CD4-positive, alpha-beta T cell (primary cell): ENCODE measurements around the gene RNU6-7. TPM values are rescaled to one million over a fixed set of nuclear protein-coding genes. Genes with fewer than 3 reads are reported as not detected.

Experiments
- ATAC-seq: fragments of 200-7000 bp; cut with Tn5 transposase; one replicate; pipeline ENCODE4 v1.10.0; 2022; ENCODE audit warnings: mild to moderate bottlenecking; ENCODE audit not compliant: poor library complexity
- CTCF ChIA-PET: fragments of 350-600 bp; sonication (Branson Sonifier 250); formaldehyde crosslinking; loops from one replicate; lab custom pipeline; 2021; ENCODE audit warnings: antibody characterized with exemption, inconsistent platforms; lab: Charles Lee
- POLR2A ChIA-PET: fragments of 350-600 bp; sonication (Branson Sonifier 250); formaldehyde crosslinking; loops from one replicate; lab custom pipeline; 2021; ENCODE audit warnings: antibody characterized with exemption, inconsistent platforms; lab: Charles Lee
- DNase-seq, 14 experiments: peaks; one replicate each; pipeline ENCODE4 v3.0.0-alpha.2; 2013 to 2020; ENCODE audit warnings: mixed read lengths in 2 of 14
- H3K27ac ChIP-seq, 2 donors: one replicate each; pipeline versions ENCODE4 v1.5.1 to v1.7.0; 2013; ENCODE audit warnings: low read length in 2 of 2, low read depth in 1 of 2, mild to moderate bottlenecking in 1 of 2
- H3K27me3 ChIP-seq, 2 experiments: 1 replicate in 1 of 2; 2 replicates in 1 of 2; pipeline versions ENCODE4 v1.6.1 to v1.7.0; 2013; ENCODE audit warnings: low read length in 2 of 2, control low read depth in 1 of 2, mild to moderate bottlenecking in 1 of 2, moderate library complexity in 1 of 2; ENCODE audit not compliant: insufficient read depth in 2 of 2, control insufficient read depth in 1 of 2
- H3K36me3 ChIP-seq: one replicate; pipeline ENCODE4 v1.6.1; 2013; ENCODE audit warnings: low read length, control low read depth; ENCODE audit not compliant: insufficient read depth
- H3K4me1 ChIP-seq: one replicate; pipeline ENCODE4 v1.6.1; 2013; ENCODE audit warnings: low read length, control low read depth; ENCODE audit not compliant: insufficient read depth
- H3K4me3 ChIP-seq: one replicate; pipeline ENCODE4 v1.5.1; 2013; ENCODE audit warnings: mild to moderate bottlenecking, low read length, moderate library complexity
- H3K9me3 ChIP-seq, 2 experiments: 1 replicate in 1 of 2; 2 replicates in 1 of 2; pipeline versions ENCODE4 v1.6.1 to v1.7.0; 2013; ENCODE audit warnings: low read length in 2 of 2, mild to moderate bottlenecking in 2 of 2, control low read depth in 1 of 2, moderate library complexity in 1 of 2; ENCODE audit not compliant: control insufficient read depth in 1 of 2, insufficient read depth in 1 of 2
- H3K27ac Mint-ChIP-seq: one replicate; pipeline ENCODE4 v1.8.0; 2020; ENCODE audit warnings: mixed read lengths
- H3K27me3 Mint-ChIP-seq: one replicate; pipeline ENCODE4 v1.8.0; 2021; ENCODE audit warnings: mixed read lengths
- H3K36me3 Mint-ChIP-seq: one replicate; pipeline ENCODE4 v1.8.0; 2021; ENCODE audit warnings: low read depth, mixed read lengths
- H3K4me1 Mint-ChIP-seq: one replicate; pipeline ENCODE4 v1.8.0; 2021; ENCODE audit warnings: low read depth, mixed read lengths
- H3K4me3 Mint-ChIP-seq: one replicate; pipeline ENCODE4 v1.8.0; 2020; ENCODE audit warnings: mild to moderate bottlenecking, mixed read lengths
- H3K9me3 Mint-ChIP-seq: one replicate; pipeline ENCODE4 v1.8.0; 2020; ENCODE audit warnings: mixed read lengths
- intact Hi-C, 2 experiments: fragments of 100-400 bp; cut with DNase I in 1 of 2; cut with micrococcal nuclease in 1 of 2; formaldehyde crosslinking; loops; one replicate each; pipeline versions ENCODE4 v1.15.1 to v1.9.0; 2023 to 2025; cut with DNase I, micrococcal nuclease
- total RNA-seq, 174 experiments: library from RNA in 2 of 174; stranded (reverse) in 2 of 174; gene quantifications; one replicate each; pipeline ENCODE4 v1.2.3 and lab custom pipeline; 2021 to 2026
- TF ChIP-seq, protein P1 (sequence below): fragments of 200-600 bp; IDR thresholded peaks from one replicate; pipeline ENCODE4 v1.8.0; 2022; ENCODE audit warnings: antibody characterized with exemption, mild to moderate bottlenecking

RNU6-7 gene
- total RNA-seq, 2 experiments from 2014 or later: not detected

DNA sequence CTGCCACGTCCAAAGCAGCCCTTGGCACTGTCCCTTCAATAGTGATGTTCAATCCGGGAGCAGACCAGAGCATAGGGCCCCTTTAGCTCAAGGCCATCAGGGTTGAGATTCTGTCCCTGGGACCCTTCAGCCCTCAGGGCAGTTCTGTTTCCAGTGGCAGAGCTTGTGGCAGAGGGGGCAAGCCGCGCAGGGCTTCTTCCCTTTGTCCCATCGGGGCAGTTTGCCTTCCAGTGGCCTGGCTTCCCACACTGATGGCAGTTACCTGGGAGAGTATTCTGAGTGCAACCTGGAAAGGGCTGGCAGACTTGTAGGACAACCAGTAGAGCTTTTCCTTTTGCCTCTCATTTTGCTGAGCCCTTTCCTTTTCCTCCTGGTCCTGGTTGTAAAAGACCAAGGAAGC, 44.9 kb downstream of the RNU6-7 start:
- no peaks in the 10 kb centered on the region for H3K36me3 ChIP-seq
- CTCF ChIA-PET: no interaction called here
- H3K9me3 ChIP-seq: no peaks in the 10 kb centered on the region

DNA sequence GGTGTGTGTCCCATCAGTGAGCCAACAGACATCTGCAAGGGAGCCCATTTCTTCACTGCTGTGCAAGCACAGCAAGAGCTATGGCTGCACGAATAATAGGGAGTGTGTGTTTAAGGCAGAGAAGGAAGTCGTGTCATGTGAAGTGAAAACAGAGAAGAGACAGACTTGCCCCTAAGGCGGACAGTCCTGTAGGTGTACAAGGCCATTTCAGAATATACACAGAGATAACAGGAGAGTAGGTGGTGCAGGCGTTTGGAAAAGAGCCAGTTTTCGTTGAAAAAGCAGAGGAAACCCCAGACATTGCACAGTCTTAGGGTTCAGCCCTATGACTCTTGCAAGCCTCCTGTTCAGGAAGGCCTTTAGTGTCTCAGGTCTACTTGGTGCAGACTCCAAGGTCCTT, 47.5 kb downstream of the RNU6-7 start:
- CTCF ChIA-PET: interaction anchor here (4.5 kb wide), 1 partner anchor 176 kb away, joined by 41 read pairs; no protein-coding TSS in a partner anchor
- H3K4me3 ChIP-seq: no peak overlapping the region
- Mint-ChIP-seq H3K27me3 (no peaks in the 10 kb centered on the region), H3K27ac (no peak overlapping the region), H3K4me1 (no peaks in the 10 kb centered on the region), H3K4me3 (no peak overlapping the region), H3K36me3 (no peaks in the 10 kb centered on the region), H3K9me3 (no peaks in the 10 kb centered on the region)
- ATAC-seq (no peak), DNase-seq (no peak)
- TF ChIP-seq, protein P1, sequence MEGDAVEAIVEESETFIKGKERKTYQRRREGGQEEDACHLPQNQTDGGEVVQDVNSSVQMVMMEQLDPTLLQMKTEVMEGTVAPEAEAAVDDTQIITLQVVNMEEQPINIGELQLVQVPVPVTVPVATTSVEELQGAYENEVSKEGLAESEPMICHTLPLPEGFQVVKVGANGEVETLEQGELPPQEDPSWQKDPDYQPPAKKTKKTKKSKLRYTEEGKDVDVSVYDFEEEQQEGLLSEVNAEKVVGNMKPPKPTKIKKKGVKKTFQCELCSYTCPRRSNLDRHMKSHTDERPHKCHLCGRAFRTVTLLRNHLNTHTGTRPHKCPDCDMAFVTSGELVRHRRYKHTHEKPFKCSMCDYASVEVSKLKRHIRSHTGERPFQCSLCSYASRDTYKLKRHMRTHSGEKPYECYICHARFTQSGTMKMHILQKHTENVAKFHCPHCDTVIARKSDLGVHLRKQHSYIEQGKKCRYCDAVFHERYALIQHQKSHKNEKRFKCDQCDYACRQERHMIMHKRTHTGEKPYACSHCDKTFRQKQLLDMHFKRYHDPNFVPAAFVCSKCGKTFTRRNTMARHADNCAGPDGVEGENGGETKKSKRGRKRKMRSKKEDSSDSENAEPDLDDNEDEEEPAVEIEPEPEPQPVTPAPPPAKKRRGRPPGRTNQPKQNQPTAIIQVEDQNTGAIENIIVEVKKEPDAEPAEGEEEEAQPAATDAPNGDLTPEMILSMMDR: no peak
- peaks cover 2% of the 10 kb centered on the region for H3K4me1 ChIP-seq
- POLR2A ChIA-PET: no interaction called here
- no peaks in the 10 kb centered on the region for H3K36me3 ChIP-seq
- no peaks in the 10 kb centered on the region for H3K27me3 ChIP-seq
- no peak overlapping the region for H3K27ac ChIP-seq
- intact Hi-C loops: no loop called here
- no peaks in the 10 kb centered on the region for H3K9me3 ChIP-seq

More for the DNA sequence above, 44.9 kb downstream of the RNU6-7 start:
- H3K27ac ChIP-seq: no peak overlapping the region
- TF ChIP-seq, protein P1: no peak
- Mint-ChIP-seq H3K4me3 (no peak overlapping the region), H3K27me3 (no peaks in the 10 kb centered on the region), H3K4me1 (no peaks in the 10 kb centered on the region), H3K36me3 (no peaks in the 10 kb centered on the region), H3K27ac (no peak overlapping the region), H3K9me3 (no peaks in the 10 kb centered on the region)
- no peaks in the 10 kb centered on the region for H3K4me1 ChIP-seq
- intact Hi-C loops: no loop called here
- POLR2A ChIA-PET: no interaction called here
- ATAC-seq: no peak
- no peak overlapping the region for H3K4me3 ChIP-seq
- DNase-seq: no peak
- no peaks in the 10 kb centered on the region for H3K27me3 ChIP-seq

DNA sequence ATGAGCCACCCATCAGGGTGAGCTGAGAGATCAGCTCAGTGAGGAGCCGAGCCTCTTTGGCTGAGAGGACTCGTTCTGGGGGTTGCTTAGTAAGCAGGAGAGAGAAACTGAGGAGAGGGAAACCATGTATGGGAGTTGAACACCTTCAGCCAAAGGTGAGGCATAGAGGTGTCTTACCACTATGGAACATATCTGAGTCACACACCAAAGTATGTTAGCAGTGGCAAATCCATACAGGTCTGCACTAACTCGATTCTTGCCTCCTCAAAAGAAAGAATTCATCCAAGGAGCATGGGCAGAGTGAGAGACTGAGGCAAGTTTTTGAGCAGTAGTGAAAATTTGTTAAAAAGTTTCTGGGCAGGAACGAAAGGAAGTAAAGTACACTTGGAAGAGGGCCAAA, 47.9 kb downstream of the RNU6-7 start:
- no peaks in the 10 kb centered on the region for H3K9me3 ChIP-seq
- H3K4me1 Mint-ChIP-seq: no peaks in the 10 kb centered on the region
- H3K4me3 ChIP-seq: no peak overlapping the region
- DNase-seq: no peak
- intact Hi-C loops: loop anchor here (5.0 kb wide), 2 partner anchors 42 to 47 kb away; partner anchors contain the start of genes RNU6-7 (in 1 of the 2) and RNU6-8 (in 1 of the 2)
- H3K27me3 ChIP-seq: no peaks in the 10 kb centered on the region
- no peak for ATAC-seq
- no peak overlapping the region for H3K27ac ChIP-seq
- TF ChIP-seq, protein P1: no peak
- no peaks in the 10 kb centered on the region for H3K36me3 Mint-ChIP-seq
- peaks cover 2% of the 10 kb centered on the region for H3K4me1 ChIP-seq
- ChIA-PET POLR2A (interaction anchor here (1.8 kb wide), 1 partner anchor 172 kb away, joined by 4 read pairs; no protein-coding TSS in a partner anchor), CTCF (interaction anchor here (4.5 kb wide), 1 partner anchor 176 kb away, joined by 41 read pairs; no protein-coding TSS in a partner anchor)
- no peak overlapping the region for H3K4me3 Mint-ChIP-seq
- H3K27ac Mint-ChIP-seq: no peak overlapping the region
- H3K36me3 ChIP-seq: no peaks in the 10 kb centered on the region
- H3K27me3 Mint-ChIP-seq: no peaks in the 10 kb centered on the region
- no peaks in the 10 kb centered on the region for H3K9me3 Mint-ChIP-seq
